ENCODE results near the gene INO80C. TPM values are rescaled to one million over a fixed set of nuclear protein-coding genes. Genes with fewer than 3 reads are reported as not detected.

The INO80C gene
- polyA plus RNA-seq, 1 donor (not counting 4 experiments of a cell fraction or from before 2014, with no cell fraction given): 54.7 TPM

DNA sequence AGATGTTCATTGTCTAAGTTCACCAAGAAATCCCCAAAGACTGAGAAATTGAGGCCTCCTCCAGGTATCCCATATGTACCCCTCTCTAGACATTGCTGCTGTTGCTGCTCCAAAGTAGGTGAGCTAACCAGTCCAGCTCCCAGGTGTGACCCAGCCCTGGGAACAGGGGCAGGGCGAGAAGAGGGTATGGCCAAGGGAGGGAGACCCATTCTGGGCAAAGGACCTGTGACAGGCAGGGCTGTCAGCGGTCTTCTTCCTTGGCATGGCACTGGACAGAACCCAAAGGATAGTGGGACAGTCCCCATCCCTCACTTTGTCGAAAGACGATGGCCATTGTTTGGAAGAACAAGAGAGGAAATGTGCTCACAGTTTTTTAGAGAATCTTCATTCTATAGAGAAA is 7.2 kb upstream of the INO80C start:
- Histone ChIP-seq H3K36me3 (ENCODE audit: control insufficient read depth in 2 of 2, extremely low read depth in 1 of 2, insufficient read depth in 2 of 2, low read length in 2 of 2) (no peaks in the 10 kb centered on the region), H3K9me1 (ENCODE audit: control insufficient read depth, extremely low read depth, insufficient read depth, low read length) (no peaks in the 10 kb centered on the region), H3K9ac (ENCODE audit: control insufficient read depth, extremely low read depth, insufficient read depth, low read length) (no peak overlapping the region), H3K27ac (ENCODE audit: control insufficient read depth, insufficient read depth, low read length) (no peak overlapping the region), H2AFZ (ENCODE audit: control insufficient read depth, low read length) (no peak overlapping the region), H3K4me2 (ENCODE audit: control insufficient read depth, extremely low read depth, insufficient read depth, low read depth, low read length) (no peak overlapping the region), H3K79me2 (ENCODE audit: control insufficient read depth, insufficient read depth, low read length) (no peaks in the 10 kb centered on the region), H3K9me3 (ENCODE audit: control insufficient read depth, low read depth, low read length) (no peaks in the 10 kb centered on the region), H3K4me1 (ENCODE audit: control insufficient read depth, extremely low read depth, insufficient read depth, low read length) (peaks cover 25% of the 10 kb centered on the region), H3K27me3 (ENCODE audit: control insufficient read depth, extremely low read depth, insufficient read depth, low read length) (no peaks in the 10 kb centered on the region), H4K20me1 (ENCODE audit: control insufficient read depth, extremely low read depth, insufficient read depth, low read length) (no peaks in the 10 kb centered on the region), H3K4me3 (ENCODE audit: control insufficient read depth in 2 of 3, extremely low read depth in 1 of 3, insufficient read depth in 2 of 3, low read depth in 1 of 3, low read length in 3 of 3) (no peak overlapping the region)
- TF ChIP-seq, protein P1, sequence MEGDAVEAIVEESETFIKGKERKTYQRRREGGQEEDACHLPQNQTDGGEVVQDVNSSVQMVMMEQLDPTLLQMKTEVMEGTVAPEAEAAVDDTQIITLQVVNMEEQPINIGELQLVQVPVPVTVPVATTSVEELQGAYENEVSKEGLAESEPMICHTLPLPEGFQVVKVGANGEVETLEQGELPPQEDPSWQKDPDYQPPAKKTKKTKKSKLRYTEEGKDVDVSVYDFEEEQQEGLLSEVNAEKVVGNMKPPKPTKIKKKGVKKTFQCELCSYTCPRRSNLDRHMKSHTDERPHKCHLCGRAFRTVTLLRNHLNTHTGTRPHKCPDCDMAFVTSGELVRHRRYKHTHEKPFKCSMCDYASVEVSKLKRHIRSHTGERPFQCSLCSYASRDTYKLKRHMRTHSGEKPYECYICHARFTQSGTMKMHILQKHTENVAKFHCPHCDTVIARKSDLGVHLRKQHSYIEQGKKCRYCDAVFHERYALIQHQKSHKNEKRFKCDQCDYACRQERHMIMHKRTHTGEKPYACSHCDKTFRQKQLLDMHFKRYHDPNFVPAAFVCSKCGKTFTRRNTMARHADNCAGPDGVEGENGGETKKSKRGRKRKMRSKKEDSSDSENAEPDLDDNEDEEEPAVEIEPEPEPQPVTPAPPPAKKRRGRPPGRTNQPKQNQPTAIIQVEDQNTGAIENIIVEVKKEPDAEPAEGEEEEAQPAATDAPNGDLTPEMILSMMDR (optimal IDR thresholded peaks at IDR 0.05 in 1 of 3, IDR thresholded peaks at IDR 0.05 in 1 of 3, conservative IDR thresholded peaks at IDR 0.05 in 1 of 3; ENCODE audit: extremely low read depth in 1 of 3, insufficient read depth in 2 of 3, low read length in 3 of 3): no peak
- TF ChIP-seq EZH2 (IDR thresholded peaks at IDR 0.05; ENCODE audit: low read length): no peak
- dilution Hi-C loops (cut with MboI; ENCODE audit: extremely low pct_ligation_motif_present, low sequenced_read_pairs): no loop called here
- FAIRE-seq: no peak
- no peak for DNase-seq (ENCODE audit: low read depth, low spot score)

DNA sequence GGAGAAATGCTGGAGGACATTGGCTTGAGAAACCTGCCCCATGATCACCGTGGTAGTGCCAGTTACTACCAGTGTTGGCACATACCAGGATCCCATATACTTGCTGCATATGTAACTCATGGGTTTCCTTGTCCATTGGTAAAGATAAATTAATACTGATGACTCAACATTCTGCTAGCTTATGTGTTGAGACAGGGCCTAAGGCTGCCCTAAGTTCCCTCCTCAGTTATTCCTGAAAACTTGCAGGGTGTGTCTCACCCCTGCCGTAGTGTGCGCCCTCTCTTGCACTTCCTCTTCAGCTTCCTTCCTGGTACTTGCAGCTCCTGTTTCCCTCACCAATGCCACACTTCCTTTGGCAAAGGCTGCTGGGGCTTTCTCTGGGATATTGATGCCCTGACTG is 4.3 kb upstream of the INO80C start:
- Histone ChIP-seq H3K36me3 (ENCODE audit: control insufficient read depth in 2 of 2, extremely low read depth in 1 of 2, insufficient read depth in 2 of 2, low read length in 2 of 2) (no peaks in the 10 kb centered on the region), H3K27ac (ENCODE audit: control insufficient read depth, insufficient read depth, low read length) (peak overlapping the region; percentile 65), H3K79me2 (ENCODE audit: control insufficient read depth, insufficient read depth, low read length) (no peaks in the 10 kb centered on the region), H2AFZ (ENCODE audit: control insufficient read depth, low read length) (peak overlapping the region; percentile 67), H3K9me3 (ENCODE audit: control insufficient read depth, low read depth, low read length) (no peaks in the 10 kb centered on the region), H3K4me2 (ENCODE audit: control insufficient read depth, extremely low read depth, insufficient read depth, low read depth, low read length) (peak overlapping the region; percentile 63), H3K9ac (ENCODE audit: control insufficient read depth, extremely low read depth, insufficient read depth, low read length) (no peak overlapping the region), H3K27me3 (ENCODE audit: control insufficient read depth, extremely low read depth, insufficient read depth, low read length) (no peaks in the 10 kb centered on the region), H4K20me1 (ENCODE audit: control insufficient read depth, extremely low read depth, insufficient read depth, low read length) (no peaks in the 10 kb centered on the region), H3K4me3 (ENCODE audit: control insufficient read depth in 2 of 3, extremely low read depth in 1 of 3, insufficient read depth in 2 of 3, low read depth in 1 of 3, low read length in 3 of 3) (no peak overlapping the region), H3K4me1 (ENCODE audit: control insufficient read depth, extremely low read depth, insufficient read depth, low read length) (peaks cover 32% of the 10 kb centered on the region), H3K9me1 (ENCODE audit: control insufficient read depth, extremely low read depth, insufficient read depth, low read length) (no peaks in the 10 kb centered on the region)
- DNase-seq (ENCODE audit: low read depth, low spot score) (no peak), FAIRE-seq (peak; percentile 87)
- dilution Hi-C loops (cut with MboI; ENCODE audit: extremely low pct_ligation_motif_present, low sequenced_read_pairs): no loop called here
- TF ChIP-seq EZH2 (IDR thresholded peaks at IDR 0.05; ENCODE audit: low read length): no peak
- TF ChIP-seq, protein P1 (optimal IDR thresholded peaks at IDR 0.05 in 1 of 3, IDR thresholded peaks at IDR 0.05 in 1 of 3, conservative IDR thresholded peaks at IDR 0.05 in 1 of 3; ENCODE audit: extremely low read depth in 1 of 3, insufficient read depth in 2 of 3, low read length in 3 of 3): no peak
